GM12875 (cell line): ENCODE measurements around the gene KCNMA1.

Experiments
- H3K4me3 ChIP-seq: one replicate; pipeline ENCODE4 v1.5.1; 2011; ENCODE audit warnings: low read depth, low read length, control low read depth
- CTCF ChIP-seq: IDR thresholded peaks from 2 replicates; pipeline ENCODE4 v1.5.1; 2011; ENCODE audit warnings: low read depth, mild to moderate bottlenecking, control low read depth, inconsistent platforms, low read length, moderate library complexity, borderline replicate concordance; ENCODE audit not compliant: insufficient read depth

The KCNMA1 gene

GRCh38 chr10:77068272-77068671 is 569.3 kb downstream of the KCNMA1 start:
- TF ChIP-seq CTCF = no peak

GRCh38 chr10:77062381-77062780 is 575.2 kb downstream of the KCNMA1 start:
- TF ChIP-seq CTCF = no peak
- no peak overlapping the region for H3K4me3 ChIP-seq

More at GRCh38 chr10:77068272-77068671, 569.3 kb downstream of the KCNMA1 start:
- no peak overlapping the region for H3K4me3 ChIP-seq

- TF ChIP-seq CTCF = no peak
- H3K4me3 ChIP-seq = no peak overlapping the region
Observed at GRCh38 chr10:77060913-77061312, 576.7 kb downstream of the KCNMA1 start.

- TF ChIP-seq CTCF = no peak
- H3K4me3 ChIP-seq = no peak overlapping the region
Observed at GRCh38 chr10:77056650-77057049, 581.0 kb downstream of the KCNMA1 start.

GRCh38 chr10:77052593-77052992 is 585.0 kb downstream of the KCNMA1 start:
- no peak for TF ChIP-seq CTCF
- H3K4me3 ChIP-seq = no peak overlapping the region

GRCh38 chr10:77051837-77052236 is 585.8 kb downstream of the KCNMA1 start:
- no peak overlapping the region for H3K4me3 ChIP-seq
- no peak for TF ChIP-seq CTCF

GRCh38 chr10:77049896-77050295 is 587.7 kb downstream of the KCNMA1 start:
- no peak for TF ChIP-seq CTCF
- H3K4me3 ChIP-seq = no peak overlapping the region
